GM06990 (cell line): ENCODE measurements around the gene CELSR1.
A peak's percentile ranks its signal among the peaks of the same experiment; 100 is the strongest.

Experiments
- DNase-seq: peaks from one replicate; pipeline ENCODE4 v3.0.0-alpha.2; 2011; ENCODE audit not compliant: insufficient read length; ENCODE audit errors: extremely low read depth
- H3K27me3 ChIP-seq: replicated peaks from 2 replicates; pipeline ENCODE4 v1.6.0; 2011; ENCODE audit warnings: low read length; ENCODE audit not compliant: control insufficient read depth, insufficient read depth
- H3K36me3 ChIP-seq: 2 replicates; pipeline ENCODE4 v1.5.1; 2011; ENCODE audit warnings: low read length; ENCODE audit not compliant: control insufficient read depth, insufficient read depth
- H3K4me3 ChIP-seq: replicated peaks from 2 replicates; pipeline ENCODE4 v1.5.1; 2011; ENCODE audit warnings: low read depth, mild to moderate bottlenecking, control low read depth, low read length
- CTCF ChIP-seq: IDR thresholded peaks from 2 replicates; pipeline ENCODE4 v1.5.1; 2011; ENCODE audit warnings: low read length, control low read depth, mild to moderate bottlenecking, inconsistent platforms; ENCODE audit not compliant: insufficient read depth, poor library complexity, severe bottlenecking

The CELSR1 gene

GRCh38 chr22:46362203-46362933, 175.1 kb downstream of the CELSR1 start:
- Histone ChIP-seq H3K36me3 (peaks cover 3% of the 10 kb centered on the region), H3K27me3 (no peaks in the 10 kb centered on the region; the same call in 1 of the 2 replicates), H3K4me3 (no peak overlapping the region)
- no peak for TF ChIP-seq CTCF
- peak; percentile 58 for DNase-seq

GRCh38 chr22:46361826-46362202, 175.6 kb downstream of the CELSR1 start:
- Histone ChIP-seq H3K4me3 (no peak overlapping the region), H3K27me3 (no peaks in the 10 kb centered on the region; the same call in 1 of the 2 replicates), H3K36me3 (peaks cover 5% of the 10 kb centered on the region)
- DNase-seq: no peak
- no peak for TF ChIP-seq CTCF

- H3K36me3 ChIP-seq: peaks cover 13% of the 10 kb centered on the region
- DNase-seq: no peak
- H3K4me3 ChIP-seq: no peak overlapping the region
- TF ChIP-seq CTCF: no peak
- no peaks in the 10 kb centered on the region; the same call in 1 of the 2 replicates for H3K27me3 ChIP-seq
These were observed 176.5 kb downstream of the CELSR1 start for GRCh38 chr22:46360891-46361290.

- no peaks in the 10 kb centered on the region; the same call in 1 of the 2 replicates for H3K27me3 ChIP-seq
- TF ChIP-seq CTCF: no peak
- H3K36me3 ChIP-seq: peaks cover 19% of the 10 kb centered on the region
- no peak overlapping the region for H3K4me3 ChIP-seq
- no peak for DNase-seq
These were observed 177.3 kb downstream of the CELSR1 start for GRCh38 chr22:46360097-46360496.

GRCh38 chr22:46359362-46359761, 178.1 kb downstream of the CELSR1 start:
- no peak for TF ChIP-seq CTCF
- DNase-seq: no peak
- Histone ChIP-seq H3K27me3 (no peaks in the 10 kb centered on the region), H3K36me3 (peaks cover 19% of the 10 kb centered on the region), H3K4me3 (no peak overlapping the region)
